ENCODE data around the gene ARHGAP42.

DNA sequence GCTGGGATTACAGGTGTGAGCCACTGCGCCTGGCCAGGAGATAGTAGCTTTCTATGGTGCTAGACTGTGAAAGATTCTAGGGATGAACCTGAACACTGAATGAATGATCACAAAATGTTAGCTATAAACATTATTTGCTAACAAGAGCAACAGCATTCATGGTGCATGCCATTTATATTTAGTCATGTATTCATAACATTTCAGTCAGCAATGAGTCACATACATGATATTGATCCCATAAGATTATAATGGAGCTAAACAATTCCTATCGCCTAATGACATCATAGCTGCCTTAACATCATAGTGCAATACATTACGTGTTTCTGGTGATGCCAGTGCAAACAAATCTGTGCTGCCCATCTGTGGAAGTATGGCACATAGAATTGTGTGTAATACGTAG, 164.1 kb downstream of the ARHGAP42 start:
- TF ChIP-seq, protein P1, sequence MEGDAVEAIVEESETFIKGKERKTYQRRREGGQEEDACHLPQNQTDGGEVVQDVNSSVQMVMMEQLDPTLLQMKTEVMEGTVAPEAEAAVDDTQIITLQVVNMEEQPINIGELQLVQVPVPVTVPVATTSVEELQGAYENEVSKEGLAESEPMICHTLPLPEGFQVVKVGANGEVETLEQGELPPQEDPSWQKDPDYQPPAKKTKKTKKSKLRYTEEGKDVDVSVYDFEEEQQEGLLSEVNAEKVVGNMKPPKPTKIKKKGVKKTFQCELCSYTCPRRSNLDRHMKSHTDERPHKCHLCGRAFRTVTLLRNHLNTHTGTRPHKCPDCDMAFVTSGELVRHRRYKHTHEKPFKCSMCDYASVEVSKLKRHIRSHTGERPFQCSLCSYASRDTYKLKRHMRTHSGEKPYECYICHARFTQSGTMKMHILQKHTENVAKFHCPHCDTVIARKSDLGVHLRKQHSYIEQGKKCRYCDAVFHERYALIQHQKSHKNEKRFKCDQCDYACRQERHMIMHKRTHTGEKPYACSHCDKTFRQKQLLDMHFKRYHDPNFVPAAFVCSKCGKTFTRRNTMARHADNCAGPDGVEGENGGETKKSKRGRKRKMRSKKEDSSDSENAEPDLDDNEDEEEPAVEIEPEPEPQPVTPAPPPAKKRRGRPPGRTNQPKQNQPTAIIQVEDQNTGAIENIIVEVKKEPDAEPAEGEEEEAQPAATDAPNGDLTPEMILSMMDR (IDR thresholded peaks at IDR 0.05; ENCODE audit: borderline replicate concordance, extremely low read depth, low read length, poor library complexity, severe bottlenecking): no peak
- no peak for TF ChIP-seq EZH2 (IDR thresholded peaks at IDR 0.05; ENCODE audit: borderline replicate concordance, low read depth, low read length, severe bottlenecking)

All from DND-41 (cell line).